GM10847 (cell line): ENCODE data around the gene PARP16.
A peak's percentile ranks its signal among the peaks of the same experiment; 100 is the strongest.

Experiments
- POLR2A ChIP-seq: IDR thresholded peaks from 2 replicates; pipeline ENCODE4 v1.6.1; 2011; ENCODE audit not compliant: insufficient read length; ENCODE audit errors: extremely low read depth

Gene PARP16, protein sequence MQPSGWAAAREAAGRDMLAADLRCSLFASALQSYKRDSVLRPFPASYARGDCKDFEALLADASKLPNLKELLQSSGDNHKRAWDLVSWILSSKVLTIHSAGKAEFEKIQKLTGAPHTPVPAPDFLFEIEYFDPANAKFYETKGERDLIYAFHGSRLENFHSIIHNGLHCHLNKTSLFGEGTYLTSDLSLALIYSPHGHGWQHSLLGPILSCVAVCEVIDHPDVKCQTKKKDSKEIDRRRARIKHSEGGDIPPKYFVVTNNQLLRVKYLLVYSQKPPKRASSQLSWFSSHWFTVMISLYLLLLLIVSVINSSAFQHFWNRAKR

GRCh38 chr15:65286704-65287519 is at the start of gene PARP16:
TSS of gene PARP16 (minus strand) at chr15:65286883. CDS start at chr15:65286426, 457 bp downstream.
- peak; percentile 76 for TF ChIP-seq POLR2A

GRCh38 chr15:65335278-65336055 is 48.8 kb upstream of the PARP16 start:
- TF ChIP-seq POLR2A = no peak

- TF ChIP-seq POLR2A = no peak
Observed at GRCh38 chr15:65334586-65335231, 48.0 kb upstream of the PARP16 start.

DNA sequence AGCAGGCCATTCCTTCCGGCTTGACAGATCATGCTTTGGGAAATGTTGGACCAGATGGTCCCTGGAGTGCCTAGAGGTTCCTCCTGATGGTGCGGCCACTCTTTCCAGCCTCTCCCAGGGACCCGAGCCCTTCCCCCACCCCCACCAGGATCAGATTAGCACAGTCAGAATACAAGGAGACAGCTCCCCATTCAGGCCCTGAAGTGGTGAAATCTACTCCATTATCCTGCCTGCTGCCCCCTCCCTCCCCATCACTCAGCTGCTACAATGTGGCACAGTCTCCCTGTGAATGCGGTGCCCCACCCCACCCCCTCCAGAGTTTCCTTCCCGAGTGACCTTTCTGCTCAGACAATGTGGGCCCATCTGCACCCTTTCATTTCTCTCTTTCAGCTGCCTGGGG is 47.2 kb upstream of the PARP16 start:
- no peak for TF ChIP-seq POLR2A

DNA sequence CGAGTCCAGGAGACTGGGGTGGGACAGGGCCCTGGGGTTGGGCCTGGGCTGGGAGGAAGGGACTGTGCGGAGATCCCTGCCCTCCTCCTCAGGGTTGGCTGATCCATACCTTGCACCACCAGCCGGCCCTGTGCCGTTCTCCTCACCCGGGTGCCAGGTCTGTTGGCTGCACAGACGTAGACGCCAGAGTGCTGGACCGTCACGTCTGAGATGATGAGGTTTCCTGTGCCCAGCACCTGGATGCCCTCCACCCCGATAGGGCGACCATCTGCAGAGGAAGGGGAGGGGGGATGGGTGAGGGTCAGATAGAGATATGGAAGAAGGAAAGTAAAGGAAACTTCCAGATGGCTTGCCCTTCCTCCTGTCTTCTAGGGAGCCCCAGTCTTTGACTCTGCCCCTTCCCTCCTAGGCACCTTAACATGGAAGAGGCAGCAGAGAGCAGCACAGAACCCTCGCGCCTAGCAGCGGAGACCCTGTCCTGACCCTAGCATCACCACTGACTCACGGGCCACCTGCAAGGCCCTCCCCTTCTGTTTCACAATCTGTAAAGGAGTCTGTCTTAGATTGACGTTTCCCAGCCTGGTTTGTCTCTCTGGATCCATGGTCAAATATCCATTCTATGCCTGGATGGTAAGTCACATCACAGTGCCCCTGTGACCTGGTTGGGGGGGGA is 46.6 kb upstream of the PARP16 start:
- TF ChIP-seq POLR2A = no peak

DNA sequence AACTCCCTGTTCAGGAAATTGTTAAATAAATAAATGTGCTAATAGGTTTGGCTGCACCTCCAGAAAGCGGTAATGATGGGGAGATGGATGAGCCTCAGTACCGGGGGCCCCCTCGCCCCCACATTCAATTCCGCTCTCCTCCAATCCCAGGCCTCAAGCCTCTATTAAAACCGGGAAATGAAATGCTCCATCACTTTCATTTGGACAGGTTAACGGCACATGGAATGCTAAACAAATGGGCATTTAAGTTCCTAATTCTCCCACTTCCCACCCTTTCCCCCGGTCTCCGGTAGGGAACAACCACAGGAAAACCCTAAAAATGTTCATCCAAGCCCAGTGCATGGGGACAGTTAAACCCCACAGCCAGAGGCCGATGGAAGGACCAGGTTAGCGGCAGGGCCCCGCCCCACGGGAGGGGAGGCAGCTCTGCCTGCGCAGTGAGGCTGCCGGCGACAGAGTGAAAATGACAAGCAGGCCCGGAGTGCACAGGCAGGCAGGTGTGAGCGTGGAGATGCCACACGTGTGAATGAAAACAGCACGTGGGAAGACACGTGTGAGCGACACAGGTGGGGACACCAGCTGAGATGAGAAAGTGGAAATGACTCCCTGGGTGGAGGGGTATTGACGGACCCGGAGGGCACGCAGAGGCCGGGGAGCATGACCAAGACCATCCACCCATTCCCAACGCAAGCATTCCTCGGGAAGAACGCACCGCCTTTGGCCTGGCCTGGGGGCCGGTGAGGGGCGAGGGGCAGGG is 45.9 kb upstream of the PARP16 start:
- TF ChIP-seq POLR2A = no peak

DNA sequence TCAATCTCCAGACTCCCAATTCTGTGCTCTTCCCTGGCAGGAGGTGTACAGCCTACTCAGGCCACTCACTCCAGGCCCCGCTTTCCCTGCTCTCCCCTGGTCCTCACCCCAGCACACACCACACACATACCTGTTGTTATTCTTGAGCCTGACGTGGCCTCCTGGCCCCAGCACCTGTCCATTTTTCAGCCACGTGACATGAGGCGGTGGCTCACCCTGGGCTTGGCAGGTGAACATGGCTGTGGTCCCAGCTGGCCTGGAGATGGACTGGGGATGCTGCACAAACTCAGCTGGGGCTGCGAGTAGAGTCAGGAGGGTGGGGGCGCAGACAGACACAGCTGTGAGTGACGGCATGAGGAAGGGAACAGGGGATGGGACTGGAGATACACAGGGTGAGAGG is 45.1 kb upstream of the PARP16 start:
- no peak for TF ChIP-seq POLR2A

GRCh38 chr15:65330934-65331645 is 44.4 kb upstream of the PARP16 start:
- no peak for TF ChIP-seq POLR2A

- no peak for TF ChIP-seq POLR2A
Observed at GRCh38 chr15:65329984-65330735, 43.5 kb upstream of the PARP16 start.

DNA sequence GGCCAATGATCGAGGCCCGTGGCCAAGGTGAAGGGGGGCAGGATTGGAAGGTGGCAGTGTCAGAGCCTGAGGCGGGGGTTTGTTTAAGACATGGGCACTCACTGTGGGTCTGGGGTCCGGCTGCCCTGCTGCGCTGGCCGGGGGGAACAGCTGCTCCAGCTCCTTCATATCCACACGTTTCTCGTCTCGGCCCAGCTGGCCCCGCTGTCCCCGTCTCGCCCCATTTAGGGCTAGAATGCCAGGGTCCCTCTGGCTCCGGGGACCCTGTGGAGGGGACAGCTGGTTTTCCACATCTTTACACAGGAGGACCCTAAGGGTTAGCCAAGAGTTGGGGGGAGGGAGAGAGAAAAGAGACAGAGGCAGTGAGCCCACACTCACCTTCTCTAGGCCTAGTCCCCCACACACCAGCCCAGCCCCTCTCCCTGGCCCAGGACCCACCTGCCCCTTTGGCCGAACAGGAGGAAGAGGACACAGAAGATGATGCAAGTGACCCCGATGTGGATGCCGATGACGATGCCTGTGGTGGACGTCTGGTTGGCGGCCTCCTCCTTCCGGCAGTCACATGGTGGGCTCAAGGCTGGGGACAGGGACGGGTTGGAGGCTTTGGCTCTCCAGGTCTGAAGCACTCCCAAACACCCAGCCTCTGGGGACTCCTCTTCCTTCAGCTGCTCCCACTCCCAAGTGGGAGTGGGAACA is 42.8 kb upstream of the PARP16 start:
- no peak for TF ChIP-seq POLR2A

DNA sequence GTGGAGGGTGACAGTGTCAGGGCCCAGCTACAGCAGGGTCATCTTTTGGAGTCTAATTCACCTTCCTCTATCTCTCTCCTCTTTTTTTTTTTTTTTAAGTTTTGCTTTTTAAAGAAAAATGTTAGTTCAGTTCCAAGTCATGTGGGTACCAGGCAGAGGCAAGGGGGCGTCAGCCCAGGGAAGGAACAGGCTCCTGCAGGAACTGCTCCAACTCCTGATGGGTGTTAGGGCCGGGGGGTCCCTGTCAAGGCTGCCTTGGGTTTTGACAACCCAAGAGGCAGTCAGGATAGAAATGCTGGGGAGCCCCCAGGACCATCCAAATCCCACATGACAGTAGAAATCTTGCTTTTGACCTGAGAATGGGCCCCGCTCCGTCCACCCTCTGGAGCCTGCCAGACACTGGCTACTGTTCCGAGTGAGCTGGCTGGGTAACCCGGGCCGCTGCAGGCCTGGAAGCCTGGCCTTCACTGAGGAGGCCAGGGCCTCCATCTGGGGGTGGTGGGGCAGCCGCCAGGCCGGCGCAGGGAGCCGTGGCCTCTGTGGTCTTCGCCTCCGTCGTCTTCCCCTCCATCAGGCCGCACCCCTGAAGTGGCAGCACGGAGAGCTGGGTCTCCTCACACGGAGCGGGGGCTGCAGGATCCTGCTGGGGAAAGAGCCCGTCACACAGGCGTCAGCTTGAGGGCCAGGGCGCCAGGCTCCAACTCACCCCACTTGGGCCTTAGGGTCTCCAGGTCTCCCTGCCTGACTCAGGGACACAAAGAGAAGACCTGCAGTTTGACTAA is 42.0 kb upstream of the PARP16 start:
- TF ChIP-seq POLR2A = no peak
